RPMI8226 (cell line): Measurements from ENCODE around the gene TUBA1A.
"Not testable (repeated sequence)": the region's sequence is repeated elsewhere in the genome, so short reads cannot be mapped to it uniquely, and the experiment has no call there.

Experiments used
- DNase-seq: peaks from one replicate; pipeline ENCODE4 v3.0.0-alpha.2; 2015

TUBA1A gene

GRCh38 chr12:49146406-49146805 lies 42.5 kb downstream of the TUBA1A start:
- DNase-seq, result no peak

GRCh38 chr12:49144384-49144783 lies 44.5 kb downstream of the TUBA1A start:
- DNase-seq, result no peak

GRCh38 chr12:49138999-49139398 lies 49.9 kb downstream of the TUBA1A start:
- no peak for DNase-seq

GRCh38 chr12:49138587-49138986 lies 50.3 kb downstream of the TUBA1A start:
- no peak for DNase-seq

- DNase-seq, result no peak
These were observed 51.4 kb downstream of the TUBA1A start for GRCh38 chr12:49137476-49137875.

GRCh38 chr12:49136997-49137396 lies 51.9 kb downstream of the TUBA1A start:
- not testable (repeated sequence) for DNase-seq
